ENCODE results near the gene DNM3.

DNM3 gene

GRCh38 chr1:172245788-172246187, 404.5 kb downstream of the DNM3 start:
- no peak overlapping the region for H3K27ac ChIP-seq (ENCODE audit: low read depth, low read length)
- no peaks in the 10 kb centered on the region for H3K4me1 ChIP-seq (ENCODE audit: control insufficient read depth, low read length)
- H3K4me2 ChIP-seq (ENCODE audit: low read length): no peak overlapping the region
- no peaks in the 10 kb centered on the region for H3K9me2 ChIP-seq (replicated peaks; ENCODE audit: control insufficient read depth, low read length)
- 0 out of 2 replicates have a peak, but pooled peaks cover 2% of the 10 kb centered on the region for H3K27me3 ChIP-seq (ENCODE audit: control insufficient read depth, low read length)
- H3K4me3 ChIP-seq (ENCODE audit: low read length): no peak overlapping the region
- no peaks in the 10 kb centered on the region for H4K20me1 ChIP-seq (ENCODE audit: control insufficient read depth, insufficient read depth, low read depth, low read length)
- H3K79me2 ChIP-seq (ENCODE audit: control insufficient read depth, low read length): no peaks in the 10 kb centered on the region
- TF ChIP-seq CTCF (IDR thresholded peaks at IDR 0.05; ENCODE audit: low read depth, low read length, poor library complexity, severe bottlenecking) (no peak), EZH2phosphoT487 (IDR thresholded peaks at IDR 0.05; ENCODE audit: borderline replicate concordance, low read length) (no peak)
- H3K36me3 ChIP-seq (ENCODE audit: control insufficient read depth, low read length): no peaks in the 10 kb centered on the region
- no peaks in the 10 kb centered on the region for H3F3A ChIP-seq (ENCODE audit: control insufficient read depth, insufficient read depth)
- H3K9me3 ChIP-seq (ENCODE audit: control insufficient read depth, insufficient read depth, low read length): no peaks in the 10 kb centered on the region

- no peak overlapping the region for H3K4me2 ChIP-seq (ENCODE audit: low read length)
- H3K9me3 ChIP-seq (ENCODE audit: control insufficient read depth, insufficient read depth, low read length): no peaks in the 10 kb centered on the region
- TF ChIP-seq EZH2phosphoT487 (IDR thresholded peaks at IDR 0.05; ENCODE audit: borderline replicate concordance, low read length): no peak
- no peak for TF ChIP-seq CTCF (IDR thresholded peaks at IDR 0.05; ENCODE audit: low read depth, low read length, poor library complexity, severe bottlenecking)
- no peak overlapping the region for H3K27ac ChIP-seq (ENCODE audit: low read depth, low read length)
- H3K9me2 ChIP-seq (replicated peaks; ENCODE audit: control insufficient read depth, low read length): no peaks in the 10 kb centered on the region
- H3K27me3 ChIP-seq (ENCODE audit: control insufficient read depth, low read length): 0 out of 2 replicates have a peak, but pooled peaks cover 2% of the 10 kb centered on the region
- no peaks in the 10 kb centered on the region for H3K36me3 ChIP-seq (ENCODE audit: control insufficient read depth, low read length)
- H3K79me2 ChIP-seq (ENCODE audit: control insufficient read depth, low read length): no peaks in the 10 kb centered on the region
- H3K4me3 ChIP-seq (ENCODE audit: low read length): no peak overlapping the region
- no peaks in the 10 kb centered on the region for H4K20me1 ChIP-seq (ENCODE audit: control insufficient read depth, insufficient read depth, low read depth, low read length)
- H3K4me1 ChIP-seq (ENCODE audit: control insufficient read depth, low read length): no peaks in the 10 kb centered on the region
- no peaks in the 10 kb centered on the region for H3F3A ChIP-seq (ENCODE audit: control insufficient read depth, insufficient read depth)
These were observed 405.5 kb downstream of the DNM3 start for GRCh38 chr1:172246521-172247390.

- peaks cover 10% of the 10 kb centered on the region for H3K4me1 ChIP-seq (ENCODE audit: control insufficient read depth, low read length)
- H4K20me1 ChIP-seq (ENCODE audit: control insufficient read depth, insufficient read depth, low read depth, low read length): no peaks in the 10 kb centered on the region
- H3K36me3 ChIP-seq (ENCODE audit: control insufficient read depth, low read length): no peaks in the 10 kb centered on the region
- H3K4me3 ChIP-seq (ENCODE audit: low read length): no peak overlapping the region
- H3K27me3 ChIP-seq (ENCODE audit: control insufficient read depth, low read length): 0 out of 2 replicates have a peak, but pooled peaks cover 5% of the 10 kb centered on the region
- H3K27ac ChIP-seq (ENCODE audit: low read depth, low read length): no peak overlapping the region
- no peaks in the 10 kb centered on the region for H3K9me3 ChIP-seq (ENCODE audit: control insufficient read depth, insufficient read depth, low read length)
- H3K4me2 ChIP-seq (ENCODE audit: low read length): no peak overlapping the region
- TF ChIP-seq EZH2phosphoT487 (IDR thresholded peaks at IDR 0.05; ENCODE audit: borderline replicate concordance, low read length) (no peak), CTCF (IDR thresholded peaks at IDR 0.05; ENCODE audit: low read depth, low read length, poor library complexity, severe bottlenecking) (no peak)
- no peaks in the 10 kb centered on the region for H3K79me2 ChIP-seq (ENCODE audit: control insufficient read depth, low read length)
- no peaks in the 10 kb centered on the region for H3K9me2 ChIP-seq (replicated peaks; ENCODE audit: control insufficient read depth, low read length)
- no peaks in the 10 kb centered on the region for H3F3A ChIP-seq (ENCODE audit: control insufficient read depth, insufficient read depth)
These were observed 410.2 kb downstream of the DNM3 start for GRCh38 chr1:172251486-172251885.

Data from DOHH2 (cell line).